ENCODE data around the gene IFNL2. TPM values are rescaled to one million over a fixed set of nuclear protein-coding genes. Genes with fewer than 3 reads are reported as not detected.

The IFNL2 gene
- total and polyA plus RNA-seq, 9 of the 15 experiments (the other 6 are each of a cell fraction or from before 2014, with no cell fraction given) = not detected

DNA sequence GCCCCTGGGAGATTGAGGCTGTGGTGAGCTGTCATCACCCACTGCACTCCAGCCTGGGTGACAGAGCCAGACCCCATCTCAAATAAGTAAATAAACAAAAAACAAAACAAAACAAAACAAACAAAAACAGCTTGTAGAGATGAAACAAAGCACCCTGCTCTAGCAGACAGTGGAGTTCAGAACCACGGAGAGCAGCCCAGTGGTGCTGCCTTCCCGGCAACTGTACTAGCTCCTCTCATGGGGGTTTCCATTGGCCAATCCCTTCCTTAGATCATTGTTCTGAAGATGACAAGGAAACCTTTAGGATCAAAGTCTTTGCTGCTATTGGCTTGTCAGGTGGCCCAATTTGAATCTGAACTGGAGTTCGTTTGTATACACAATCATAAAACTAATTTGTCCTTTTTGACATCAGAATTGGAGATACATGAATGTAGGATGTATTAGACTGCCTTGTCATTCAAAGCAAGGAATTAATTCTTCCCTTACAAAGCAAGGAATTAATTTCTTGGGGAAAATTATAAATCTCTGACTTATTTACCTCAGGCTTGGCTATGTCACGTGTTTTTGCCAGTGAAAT, 44.4 kb upstream of the IFNL2 start (continued):
- TF ChIP-seq TCFL5 (CRISPR knock-in tag; conservative IDR thresholded peaks at IDR 0.05) (no peak), RBM39 (optimal IDR thresholded peaks at IDR 0.05; ENCODE audit: low read depth, low read length) (no peak), PHB (CRISPR knock-in tag; IDR thresholded peaks at IDR 0.05) (no peak), XRCC4 (IDR thresholded peaks at IDR 0.05; ENCODE audit: extremely low read depth, insufficient read depth, insufficient read length) (no peak), TAL1 (IDR thresholded peaks at IDR 0.05) (no peak), EHMT2 (IDR thresholded peaks at IDR 0.05) (peak; percentile 98), EP400 (IDR thresholded peaks at IDR 0.05) (no peak), MIER1 (IDR thresholded peaks at IDR 0.05; ENCODE audit: low read depth) (peak; percentile 94), ZC3H8 (IDR thresholded peaks at IDR 0.05) (no peak)
- TF ChIP-seq, protein P1, sequence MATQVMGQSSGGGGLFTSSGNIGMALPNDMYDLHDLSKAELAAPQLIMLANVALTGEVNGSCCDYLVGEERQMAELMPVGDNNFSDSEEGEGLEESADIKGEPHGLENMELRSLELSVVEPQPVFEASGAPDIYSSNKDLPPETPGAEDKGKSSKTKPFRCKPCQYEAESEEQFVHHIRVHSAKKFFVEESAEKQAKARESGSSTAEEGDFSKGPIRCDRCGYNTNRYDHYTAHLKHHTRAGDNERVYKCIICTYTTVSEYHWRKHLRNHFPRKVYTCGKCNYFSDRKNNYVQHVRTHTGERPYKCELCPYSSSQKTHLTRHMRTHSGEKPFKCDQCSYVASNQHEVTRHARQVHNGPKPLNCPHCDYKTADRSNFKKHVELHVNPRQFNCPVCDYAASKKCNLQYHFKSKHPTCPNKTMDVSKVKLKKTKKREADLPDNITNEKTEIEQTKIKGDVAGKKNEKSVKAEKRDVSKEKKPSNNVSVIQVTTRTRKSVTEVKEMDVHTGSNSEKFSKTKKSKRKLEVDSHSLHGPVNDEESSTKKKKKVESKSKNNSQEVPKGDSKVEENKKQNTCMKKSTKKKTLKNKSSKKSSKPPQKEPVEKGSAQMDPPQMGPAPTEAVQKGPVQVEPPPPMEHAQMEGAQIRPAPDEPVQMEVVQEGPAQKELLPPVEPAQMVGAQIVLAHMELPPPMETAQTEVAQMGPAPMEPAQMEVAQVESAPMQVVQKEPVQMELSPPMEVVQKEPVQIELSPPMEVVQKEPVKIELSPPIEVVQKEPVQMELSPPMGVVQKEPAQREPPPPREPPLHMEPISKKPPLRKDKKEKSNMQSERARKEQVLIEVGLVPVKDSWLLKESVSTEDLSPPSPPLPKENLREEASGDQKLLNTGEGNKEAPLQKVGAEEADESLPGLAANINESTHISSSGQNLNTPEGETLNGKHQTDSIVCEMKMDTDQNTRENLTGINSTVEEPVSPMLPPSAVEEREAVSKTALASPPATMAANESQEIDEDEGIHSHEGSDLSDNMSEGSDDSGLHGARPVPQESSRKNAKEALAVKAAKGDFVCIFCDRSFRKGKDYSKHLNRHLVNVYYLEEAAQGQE (IDR thresholded peaks at IDR 0.05; ENCODE audit: borderline replicate concordance) = peak; percentile 98
- TF ChIP-seq, protein P1 (CRISPR knock-in tag; IDR thresholded peaks at IDR 0.05; ENCODE audit: low read depth) = peak; percentile 90
- TF ChIP-seq, protein P2, sequence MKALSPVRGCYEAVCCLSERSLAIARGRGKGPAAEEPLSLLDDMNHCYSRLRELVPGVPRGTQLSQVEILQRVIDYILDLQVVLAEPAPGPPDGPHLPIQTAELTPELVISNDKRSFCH (CRISPR knock-in tag; IDR thresholded peaks at IDR 0.05) = no peak
- TF ChIP-seq, protein P2 (tag; IDR thresholded peaks at IDR 0.05) = no peak
- TF ChIP-seq, protein P3, sequence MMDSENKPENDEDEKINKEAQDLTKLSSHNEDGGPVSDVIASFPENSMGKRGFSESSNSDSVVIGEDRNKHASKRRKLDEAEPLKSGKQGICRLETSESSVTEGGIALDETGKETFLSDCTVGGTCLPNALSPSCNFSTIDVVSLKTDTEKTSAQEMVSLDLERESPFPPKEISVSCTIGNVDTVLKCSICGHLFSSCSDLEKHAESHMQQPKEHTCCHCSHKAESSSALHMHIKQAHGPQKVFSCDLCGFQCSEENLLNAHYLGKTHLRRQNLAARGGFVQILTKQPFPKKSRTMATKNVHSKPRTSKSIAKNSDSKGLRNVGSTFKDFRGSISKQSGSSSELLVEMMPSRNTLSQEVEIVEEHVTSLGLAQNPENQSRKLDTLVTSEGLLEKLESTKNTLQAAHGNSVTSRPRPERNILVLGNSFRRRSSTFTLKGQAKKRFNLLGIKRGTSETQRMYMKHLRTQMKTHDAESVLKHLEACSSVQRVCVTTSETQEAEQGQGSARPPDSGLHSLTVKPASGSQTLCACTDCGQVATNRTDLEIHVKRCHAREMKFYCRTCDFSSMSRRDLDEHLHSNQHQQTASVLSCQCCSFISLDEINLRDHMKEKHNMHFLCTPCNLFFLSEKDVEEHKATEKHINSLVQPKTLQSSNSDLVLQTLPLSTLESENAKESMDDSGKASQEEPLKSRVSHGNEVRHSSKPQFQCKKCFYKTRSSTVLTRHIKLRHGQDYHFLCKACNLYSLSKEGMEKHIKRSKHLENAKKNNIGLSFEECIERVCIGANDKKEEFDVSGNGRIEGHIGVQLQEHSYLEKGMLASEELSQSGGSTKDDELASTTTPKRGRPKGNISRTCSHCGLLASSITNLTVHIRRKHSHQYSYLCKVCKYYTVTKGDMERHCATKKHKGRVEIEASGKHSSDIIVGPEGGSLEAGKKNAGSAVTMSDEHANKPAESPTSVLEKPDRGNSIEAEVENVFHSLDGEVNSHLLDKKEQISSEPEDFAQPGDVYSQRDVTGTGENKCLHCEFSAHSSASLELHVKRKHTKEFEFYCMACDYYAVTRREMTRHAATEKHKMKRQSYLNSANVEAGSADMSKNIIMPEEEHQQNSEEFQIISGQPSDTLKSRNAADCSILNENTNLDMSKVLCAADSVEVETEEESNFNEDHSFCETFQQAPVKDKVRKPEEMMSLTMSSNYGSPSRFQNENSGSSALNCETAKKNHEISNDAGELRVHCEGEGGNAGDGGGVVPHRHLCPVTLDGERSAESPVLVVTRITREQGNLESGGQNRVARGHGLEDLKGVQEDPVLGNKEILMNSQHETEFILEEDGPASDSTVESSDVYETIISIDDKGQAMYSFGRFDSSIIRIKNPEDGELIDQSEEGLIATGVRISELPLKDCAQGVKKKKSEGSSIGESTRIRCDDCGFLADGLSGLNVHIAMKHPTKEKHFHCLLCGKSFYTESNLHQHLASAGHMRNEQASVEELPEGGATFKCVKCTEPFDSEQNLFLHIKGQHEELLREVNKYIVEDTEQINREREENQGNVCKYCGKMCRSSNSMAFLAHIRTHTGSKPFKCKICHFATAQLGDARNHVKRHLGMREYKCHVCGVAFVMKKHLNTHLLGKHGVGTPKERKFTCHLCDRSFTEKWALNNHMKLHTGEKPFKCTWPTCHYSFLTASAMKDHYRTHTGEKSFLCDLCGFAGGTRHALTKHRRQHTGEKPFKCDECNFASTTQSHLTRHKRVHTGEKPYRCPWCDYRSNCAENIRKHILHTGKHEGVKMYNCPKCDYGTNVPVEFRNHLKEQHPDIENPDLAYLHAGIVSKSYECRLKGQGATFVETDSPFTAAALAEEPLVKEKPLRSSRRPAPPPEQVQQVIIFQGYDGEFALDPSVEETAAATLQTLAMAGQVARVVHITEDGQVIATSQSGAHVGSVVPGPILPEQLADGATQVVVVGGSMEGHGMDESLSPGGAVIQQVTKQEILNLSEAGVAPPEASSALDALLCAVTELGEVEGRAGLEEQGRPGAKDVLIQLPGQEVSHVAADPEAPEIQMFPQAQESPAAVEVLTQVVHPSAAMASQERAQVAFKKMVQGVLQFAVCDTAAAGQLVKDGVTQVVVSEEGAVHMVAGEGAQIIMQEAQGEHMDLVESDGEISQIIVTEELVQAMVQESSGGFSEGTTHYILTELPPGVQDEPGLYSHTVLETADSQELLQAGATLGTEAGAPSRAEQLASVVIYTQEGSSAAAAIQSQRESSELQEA (IDR thresholded peaks at IDR 0.05; ENCODE audit: low read depth) = no peak

All from K562 (cell line).